Measurements from ENCODE around the gene PRDX1. TPM values are rescaled to one million over a fixed set of nuclear protein-coding genes. Genes with fewer than 3 reads are reported as not detected.
"Not testable (repeated sequence)": the region's sequence is repeated elsewhere in the genome, so short reads cannot be mapped to it uniquely, and the experiment has no call there.

PRDX1 gene
- total and polyA plus RNA-seq, 12 donors, result 343 to 908 (median 452) TPM

GRCh38 chr1:45522324-45523104, 830 bp upstream of the PRDX1 start:
- peak overlapping the region in 2 of 4 donors; percentile 99 for H3K4me3 ChIP-seq
- no peak for DNase-seq
- no peak for TF ChIP-seq POLR2A (IDR thresholded peaks at IDR 0.05)
- TF ChIP-seq, protein P1, sequence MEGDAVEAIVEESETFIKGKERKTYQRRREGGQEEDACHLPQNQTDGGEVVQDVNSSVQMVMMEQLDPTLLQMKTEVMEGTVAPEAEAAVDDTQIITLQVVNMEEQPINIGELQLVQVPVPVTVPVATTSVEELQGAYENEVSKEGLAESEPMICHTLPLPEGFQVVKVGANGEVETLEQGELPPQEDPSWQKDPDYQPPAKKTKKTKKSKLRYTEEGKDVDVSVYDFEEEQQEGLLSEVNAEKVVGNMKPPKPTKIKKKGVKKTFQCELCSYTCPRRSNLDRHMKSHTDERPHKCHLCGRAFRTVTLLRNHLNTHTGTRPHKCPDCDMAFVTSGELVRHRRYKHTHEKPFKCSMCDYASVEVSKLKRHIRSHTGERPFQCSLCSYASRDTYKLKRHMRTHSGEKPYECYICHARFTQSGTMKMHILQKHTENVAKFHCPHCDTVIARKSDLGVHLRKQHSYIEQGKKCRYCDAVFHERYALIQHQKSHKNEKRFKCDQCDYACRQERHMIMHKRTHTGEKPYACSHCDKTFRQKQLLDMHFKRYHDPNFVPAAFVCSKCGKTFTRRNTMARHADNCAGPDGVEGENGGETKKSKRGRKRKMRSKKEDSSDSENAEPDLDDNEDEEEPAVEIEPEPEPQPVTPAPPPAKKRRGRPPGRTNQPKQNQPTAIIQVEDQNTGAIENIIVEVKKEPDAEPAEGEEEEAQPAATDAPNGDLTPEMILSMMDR (IDR thresholded peaks at IDR 0.05), result no peak
- peaks cover 5 to 13% of the 10 kb centered on the region in 2 donors for H3K4me1 ChIP-seq (replicated peaks in 1 of 2)
- peak overlapping the region; percentile 62 to 96 (median 93) for H3K27ac ChIP-seq
- H3K36me3 ChIP-seq (replicated peaks in 1 of 2), result peaks cover 0 to 6% of the 10 kb centered on the region in 2 donors
- intact Hi-C loops (cut with DNase I), result no loop called here
- WGBS, 4 donors, result 82 to 84% (median 82%) methylated on average over 20 to 21 of the region's 21 CpGs
- no peaks in the 10 kb centered on the region for H3K9me3 ChIP-seq (replicated peaks in 1 of 3)
- H3K27me3 ChIP-seq, result no peaks in the 10 kb centered on the region

DNA sequence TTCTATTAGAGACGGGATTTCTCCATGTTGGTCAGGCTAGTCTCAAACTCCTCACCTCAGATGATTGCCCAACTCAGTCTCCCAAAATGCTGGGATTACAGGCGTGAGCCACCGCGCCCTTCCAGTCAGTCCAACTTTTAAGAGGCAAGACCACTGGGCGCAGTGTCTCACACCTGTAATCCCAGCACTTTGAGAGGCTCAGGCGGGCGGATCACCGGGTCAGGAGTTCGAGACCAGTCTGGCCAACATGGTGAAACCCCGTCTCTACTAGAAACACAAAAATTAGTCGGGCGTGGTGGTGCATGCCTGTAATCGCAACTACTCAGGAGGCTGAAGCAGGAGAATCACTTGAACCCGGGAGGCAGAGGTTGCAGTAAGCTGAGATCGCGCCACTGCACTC, 1.9 kb downstream of the PRDX1 start:
- H3K36me3 ChIP-seq (replicated peaks in 1 of 2), result peaks cover 0 to 33% of the 10 kb centered on the region in 2 donors
- not testable (repeated sequence) for H3K27me3 ChIP-seq; DNase-seq; H3K9me3 ChIP-seq (replicated peaks in 1 of 3)
- intact Hi-C loops (cut with DNase I), result loop anchor here in 1 of 2 donors (5.0 kb wide), 1 partner anchor 48 kb away; no protein-coding TSS in a partner anchor
- peaks cover 5 to 13% of the 10 kb centered on the region in 2 donors for H3K4me1 ChIP-seq (replicated peaks in 1 of 2)
- peak overlapping the region in 1 of 5 donors; percentile 3 for H3K27ac ChIP-seq
- 79 to 88% (median 80%) methylated on average over 16 of the region's 16 CpGs for WGBS, 4 donors
- H3K4me3 ChIP-seq, result peak overlapping the region in 1 of 4 donors; percentile 99

GRCh38 chr1:45518910-45519309, 2.8 kb downstream of the PRDX1 start:
- no peak for DNase-seq
- no peak overlapping the region for H3K4me3 ChIP-seq
- no peaks in the 10 kb centered on the region for H3K27me3 ChIP-seq
- H3K36me3 ChIP-seq (replicated peaks in 1 of 2), result peaks cover 0 to 42% of the 10 kb centered on the region in 2 donors
- WGBS, 4 donors, result 7 to 14% (median 8%) methylated on average over 1 of the region's 1 CpG
- intact Hi-C loops (cut with DNase I), result loop anchor here in 1 of 2 donors (5.0 kb wide), 1 partner anchor 48 kb away; no protein-coding TSS in a partner anchor
- TF ChIP-seq POLR2A (IDR thresholded peaks at IDR 0.05), result no peak
- TF ChIP-seq, protein P1 (IDR thresholded peaks at IDR 0.05), result no peak
- H3K4me1 ChIP-seq (replicated peaks in 1 of 2), result peaks cover 5 to 13% of the 10 kb centered on the region in 2 donors
- no peaks in the 10 kb centered on the region for H3K9me3 ChIP-seq (replicated peaks in 1 of 3)
- no peak overlapping the region for H3K27ac ChIP-seq

DNA sequence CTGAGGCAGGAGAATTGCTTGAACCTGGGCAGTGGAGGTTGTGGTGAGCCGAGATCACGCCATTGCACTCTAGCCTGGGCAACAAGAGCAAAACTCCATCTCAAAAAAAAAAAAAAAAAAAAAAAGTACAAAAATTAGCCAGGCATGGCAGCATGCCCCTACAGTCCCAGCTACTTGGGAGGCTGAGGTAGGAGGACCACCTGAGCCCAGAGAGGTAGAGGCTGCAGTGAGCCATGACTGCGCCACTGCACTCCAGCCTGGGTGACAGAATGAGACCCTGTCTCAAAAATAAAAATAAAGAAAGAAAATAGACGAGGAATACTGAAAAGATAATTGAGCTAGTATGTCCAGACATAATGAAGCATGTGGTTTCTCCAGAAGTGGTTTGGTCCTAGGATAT, 3.3 kb downstream of the PRDX1 start:
- Histone ChIP-seq H3K4me1 (replicated peaks in 1 of 2) (peaks cover 5 to 13% of the 10 kb centered on the region in 2 donors), H3K36me3 (replicated peaks in 1 of 2) (peaks cover 0 to 47% of the 10 kb centered on the region in 2 donors)
- H3K27me3 ChIP-seq; H3K4me3 ChIP-seq; H3K9me3 ChIP-seq (replicated peaks in 1 of 3); H3K27ac ChIP-seq; DNase-seq: not testable (repeated sequence)
- 75 to 96% (median 92%) methylated on average over 4 of the region's 4 CpGs for WGBS, 4 donors
- intact Hi-C loops (cut with DNase I), result loop anchor here in 1 of 2 donors (5.0 kb wide), 1 partner anchor 49 kb away; no protein-coding TSS in a partner anchor

GRCh38 chr1:45516465-45516864, 5.2 kb downstream of the PRDX1 start:
- DNase-seq, result no peak
- 81 to 92% (median 87%) methylated on average over 4 of the region's 4 CpGs for WGBS, 4 donors
- Histone ChIP-seq H3K27me3 (no peaks in the 10 kb centered on the region), H3K4me1 (replicated peaks in 1 of 2) (peaks cover 5 to 18% of the 10 kb centered on the region in 2 donors), H3K9me3 (replicated peaks in 1 of 3) (no peaks in the 10 kb centered on the region), H3K27ac (no peak overlapping the region), H3K36me3 (replicated peaks in 1 of 2) (peaks cover 0 to 66% of the 10 kb centered on the region in 2 donors), H3K4me3 (no peak overlapping the region)
- intact Hi-C loops (cut with DNase I), result loop anchor here in 1 of 2 donors (5.0 kb wide), 1 partner anchor 51 kb away; no protein-coding TSS in a partner anchor
- TF ChIP-seq, protein P1 (IDR thresholded peaks at IDR 0.05), result no peak
- TF ChIP-seq POLR2A (IDR thresholded peaks at IDR 0.05), result no peak
